HT1080 (cell line): ENCODE results near the gene PFKFB2. TPM values are rescaled to one million over a fixed set of nuclear protein-coding genes. Genes with fewer than 3 reads are reported as not detected.

Source experiments
- DNase-seq: peaks from one replicate; pipeline ENCODE4 v3.0.0-alpha.2; 2015; ENCODE audit warnings: low read depth
- total RNA-seq: library from RNA; depleted of rRNA; stranded (reverse); fragments of >200 nt; shearing (Covaris generic); gene quantifications from 2 replicates; pipeline ENCODE4 v1.2.3, GENCODE V29; 2014

PFKFB2 gene
- total RNA-seq, 1 experiment from 2014 or later, result 0.11 TPM

DNA sequence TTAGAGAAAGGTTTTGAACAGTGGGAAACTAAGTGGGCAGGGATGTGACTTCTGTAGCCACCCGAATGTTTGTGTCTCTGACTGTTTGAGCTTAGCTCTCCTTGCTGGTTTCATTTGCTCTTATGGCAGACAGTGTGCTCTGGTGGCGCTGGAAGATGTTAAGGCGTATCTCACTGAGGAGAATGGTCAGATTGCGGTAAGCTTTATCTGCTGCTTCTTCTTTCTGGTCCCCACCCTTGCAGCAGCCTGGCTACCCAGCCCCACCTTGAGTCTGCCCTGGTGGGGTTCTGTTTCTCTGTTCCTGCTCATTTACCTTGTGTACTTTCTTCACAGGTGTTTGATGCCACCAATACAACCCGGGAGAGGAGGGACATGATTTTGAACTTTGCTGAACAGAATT lies 9.9 kb downstream of the PFKFB2 start:
- no peak for DNase-seq

- DNase-seq, result no peak
Observed at GRCh38 chr1:207064561-207064960, 11.5 kb downstream of the PFKFB2 start.

GRCh38 chr1:207067185-207067584 lies 14.1 kb downstream of the PFKFB2 start:
- DNase-seq, result no peak

DNA sequence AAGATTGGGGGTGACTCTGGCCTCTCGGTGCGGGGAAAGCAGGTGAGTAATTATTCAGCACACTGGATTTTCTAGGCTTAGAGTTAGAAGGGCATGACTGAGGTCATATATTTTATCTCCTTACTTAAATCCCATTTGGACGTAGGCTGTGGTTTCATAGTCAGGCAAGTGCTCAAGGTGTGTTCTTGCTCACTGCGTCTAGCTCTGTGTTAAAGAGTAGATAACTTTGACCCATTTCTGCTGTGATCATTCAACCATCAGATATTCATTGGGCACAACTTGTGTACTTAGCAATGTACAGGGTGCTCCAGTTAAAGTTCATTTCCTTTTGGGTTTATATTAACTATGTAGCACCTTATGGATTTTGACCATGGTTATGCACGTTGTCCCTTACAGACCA lies 14.6 kb downstream of the PFKFB2 start:
- DNase-seq, result no peak

GRCh38 chr1:207069061-207069460 lies 16.0 kb downstream of the PFKFB2 start:
- DNase-seq, result no peak

GRCh38 chr1:207069858-207070506 lies 16.9 kb downstream of the PFKFB2 start:
- DNase-seq, result no peak

DNA sequence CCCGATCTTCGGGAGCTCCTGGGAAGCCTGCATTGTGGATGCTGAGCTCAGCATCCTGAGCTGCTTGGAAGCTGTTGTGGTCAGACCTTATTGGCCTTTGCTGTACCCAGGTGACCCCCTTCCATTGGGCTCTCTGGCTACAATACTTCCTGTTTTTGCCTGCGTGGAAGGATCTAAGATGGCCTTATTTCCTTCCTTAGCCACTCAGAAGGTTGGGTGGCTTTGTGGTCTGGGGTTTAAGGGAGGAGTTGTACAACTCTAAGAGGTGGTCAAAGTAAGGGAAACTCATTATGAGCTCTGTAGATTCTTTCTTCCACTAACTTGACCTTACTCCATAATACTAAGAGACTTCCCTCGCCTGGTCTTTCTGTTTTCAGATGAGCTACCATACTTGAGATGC lies 17.7 kb downstream of the PFKFB2 start:
- no peak for DNase-seq

DNA sequence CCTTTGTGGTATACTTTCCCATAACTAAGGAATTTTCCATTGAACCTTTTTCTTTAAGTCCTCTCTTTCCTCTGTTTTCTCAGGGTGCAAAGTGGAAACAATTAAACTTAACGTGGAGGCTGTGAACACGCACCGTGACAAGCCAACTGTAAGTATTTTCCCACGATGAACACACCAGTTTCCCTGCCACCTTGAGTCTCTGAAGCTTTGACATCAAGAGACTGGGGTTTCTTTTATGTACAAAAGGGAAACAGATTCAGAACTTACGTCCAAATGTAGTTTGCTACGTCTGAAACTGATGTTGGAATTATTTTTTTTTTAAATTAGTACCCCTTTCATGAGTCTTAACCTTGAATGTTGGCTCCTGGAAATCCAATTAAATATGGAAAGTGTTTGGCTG lies 18.4 kb downstream of the PFKFB2 start:
- no peak for DNase-seq

DNA sequence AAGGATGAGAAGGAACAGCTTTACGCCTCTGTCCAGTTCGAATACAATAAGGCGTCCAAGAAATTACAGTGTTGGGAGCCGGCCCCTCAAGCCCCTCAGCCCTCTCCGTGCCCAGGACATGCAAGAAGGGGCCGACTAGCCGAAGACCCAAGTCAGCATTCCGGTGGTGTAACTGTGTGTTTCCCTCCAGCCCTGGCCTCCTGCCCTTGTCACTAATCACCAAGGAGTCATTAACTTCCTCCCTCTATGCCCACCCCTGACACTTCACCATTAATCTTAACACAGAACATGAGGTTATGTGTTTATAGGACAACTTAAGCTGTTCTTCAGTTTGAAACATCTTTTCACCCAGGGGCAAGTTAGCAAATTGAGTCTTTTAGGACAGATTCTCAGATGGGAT lies 19.2 kb downstream of the PFKFB2 start:
- no peak for DNase-seq

GRCh38 chr1:207073906-207074820 lies 21.1 kb downstream of the PFKFB2 start:
- DNase-seq, result peak; percentile 79

DNA sequence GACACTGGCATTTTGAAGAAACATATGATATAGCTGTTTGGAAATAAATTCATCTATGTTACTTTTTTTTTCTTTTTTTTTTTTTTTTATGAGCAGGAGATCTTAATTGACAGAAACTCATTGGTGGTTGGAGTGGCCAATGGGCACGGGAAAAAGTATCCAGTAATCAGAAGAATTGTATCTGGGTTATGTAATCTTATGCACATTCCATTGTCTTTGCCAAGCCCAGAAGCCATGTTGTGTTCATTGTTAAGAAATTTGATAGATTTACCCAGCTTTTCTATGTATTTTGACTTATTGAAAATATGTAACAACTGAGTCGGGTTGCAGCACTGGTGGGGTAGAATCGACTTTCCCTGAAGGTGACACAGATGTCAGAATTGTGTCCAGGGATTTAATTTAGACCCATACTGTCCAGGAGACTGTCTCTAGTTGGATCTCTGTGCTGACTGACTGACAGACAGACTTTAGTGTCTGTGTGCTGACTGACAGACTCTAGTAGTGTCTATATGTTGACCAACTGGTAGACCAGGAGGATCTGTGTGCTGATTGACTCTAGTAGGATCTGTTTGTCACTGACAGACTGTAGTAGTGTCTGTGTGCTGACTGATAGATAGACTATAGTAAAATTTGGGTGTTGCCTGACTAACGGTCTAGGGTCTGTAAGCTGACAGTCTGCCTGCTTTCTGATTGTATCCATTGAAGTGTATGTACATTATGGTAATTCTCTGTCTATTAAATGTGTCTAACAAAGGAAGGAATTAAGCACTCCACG lies 23.3 kb downstream of the PFKFB2 start:
- DNase-seq, result no peak

DNA sequence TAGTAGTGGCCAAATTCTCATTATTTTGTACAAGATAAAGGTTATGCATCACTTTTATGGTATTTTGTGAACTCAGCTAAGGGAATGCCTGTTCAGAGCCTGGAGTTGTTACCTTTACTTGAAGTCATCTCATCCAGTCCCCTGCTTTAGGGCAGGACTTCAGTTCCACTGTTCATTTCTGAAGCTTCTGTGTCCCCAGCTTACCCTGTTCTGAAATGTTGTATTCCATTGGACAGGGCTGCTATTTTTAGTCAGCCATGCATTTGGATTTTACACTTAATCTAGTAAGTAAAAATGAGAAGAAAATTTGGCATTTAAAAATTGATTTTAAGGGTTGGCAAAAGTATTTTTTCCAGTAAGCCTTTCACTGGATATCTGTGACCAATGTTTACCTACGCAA lies 23.9 kb downstream of the PFKFB2 start:
- no peak for DNase-seq

DNA sequence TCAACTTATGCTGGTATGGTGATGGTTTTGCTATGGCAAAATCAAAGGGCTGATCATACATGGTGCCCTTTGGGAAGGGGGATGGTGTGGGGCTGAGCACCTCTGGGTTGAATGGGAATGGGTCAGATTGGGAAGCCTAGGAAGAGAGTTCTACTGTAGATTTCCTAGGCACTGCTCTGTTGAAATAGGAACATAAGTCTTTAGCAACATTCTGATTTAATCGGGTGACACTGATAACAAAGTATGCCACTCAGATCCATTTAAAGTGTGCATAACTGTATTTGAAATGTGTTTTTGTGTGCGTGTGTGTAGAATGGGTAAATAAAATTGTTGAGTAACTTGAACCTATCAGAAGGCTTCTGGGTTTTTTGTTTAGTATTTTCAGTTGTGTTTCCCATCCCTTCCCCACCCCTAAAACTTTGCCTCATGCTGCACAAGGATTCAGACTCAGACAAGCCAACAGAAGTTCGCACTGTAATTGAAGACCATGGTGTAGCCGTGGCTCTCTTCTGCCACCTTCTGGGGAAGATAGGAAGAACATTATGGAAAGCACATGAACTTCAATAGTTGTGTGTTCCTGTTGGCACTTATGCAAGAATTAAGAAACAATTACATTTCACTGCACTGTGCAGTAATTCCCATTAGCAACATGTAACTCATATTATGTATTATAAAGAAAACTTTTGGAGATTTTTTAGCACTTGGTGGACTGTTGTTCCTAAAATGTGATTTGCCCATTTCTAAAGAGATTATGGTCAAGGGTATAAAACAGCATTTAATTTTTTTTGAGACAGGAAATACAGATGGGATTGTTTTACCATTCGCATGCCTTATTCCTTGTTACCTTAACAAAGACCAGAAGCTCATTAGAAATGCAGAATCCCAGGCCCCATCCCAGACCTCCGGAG lies 24.6 kb downstream of the PFKFB2 start:
- peak; percentile 65 for DNase-seq

GRCh38 chr1:207078578-207079132 lies 25.6 kb downstream of the PFKFB2 start:
- no peak for DNase-seq

DNA sequence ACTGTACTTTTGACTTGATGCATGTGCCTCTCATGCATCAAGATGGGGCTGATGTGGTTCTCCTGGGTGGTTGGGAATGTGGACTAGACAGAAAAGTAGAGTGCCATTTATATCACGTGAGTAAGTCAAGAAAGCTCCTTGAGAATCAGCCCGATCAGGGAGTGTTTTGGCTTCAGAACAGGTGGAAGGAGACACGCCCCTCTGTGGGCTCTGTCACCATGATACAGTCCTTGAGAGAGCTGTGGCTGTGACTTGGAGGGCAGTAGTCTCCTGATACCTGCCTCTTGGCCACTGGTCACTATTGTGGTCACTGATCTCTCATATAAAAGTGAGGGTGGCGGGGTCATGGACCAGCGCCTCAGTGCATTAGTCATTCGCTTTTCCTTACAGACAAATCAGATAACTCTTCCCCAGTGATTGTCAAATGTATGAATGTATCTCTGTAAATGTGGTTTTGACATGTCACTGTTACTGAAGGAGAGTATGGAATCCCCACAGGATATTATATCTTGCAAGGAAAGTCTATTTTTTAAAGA lies 26.7 kb downstream of the PFKFB2 start:
- peak; percentile 13 for DNase-seq

DNA sequence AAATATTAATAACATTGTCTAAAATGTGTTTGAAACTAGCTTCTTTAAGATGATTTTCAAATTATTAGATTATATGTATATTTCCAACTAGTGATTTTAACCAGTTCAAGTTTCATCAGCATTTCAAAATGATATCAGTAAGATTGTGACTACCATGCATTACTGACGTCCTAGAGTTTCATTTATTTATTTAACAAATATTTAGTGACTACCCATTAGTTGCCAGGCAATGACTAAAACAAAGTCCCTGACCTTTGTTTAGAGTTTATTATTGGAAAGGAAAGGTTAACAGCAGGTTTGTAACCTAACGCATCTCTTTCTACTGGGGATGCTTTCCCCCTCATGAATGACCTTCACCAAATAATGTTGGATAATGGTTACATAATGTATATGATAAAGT lies 28.0 kb downstream of the PFKFB2 start:
- DNase-seq, result no peak

- DNase-seq, result no peak
Observed at GRCh38 chr1:207081806-207082205, 28.7 kb downstream of the PFKFB2 start.

- DNase-seq, result no peak
Observed at GRCh38 chr1:207084232-207084631, 31.2 kb downstream of the PFKFB2 start.

- peak; percentile 57 for DNase-seq
Observed at GRCh38 chr1:207084701-207085180, 31.7 kb downstream of the PFKFB2 start.

DNA sequence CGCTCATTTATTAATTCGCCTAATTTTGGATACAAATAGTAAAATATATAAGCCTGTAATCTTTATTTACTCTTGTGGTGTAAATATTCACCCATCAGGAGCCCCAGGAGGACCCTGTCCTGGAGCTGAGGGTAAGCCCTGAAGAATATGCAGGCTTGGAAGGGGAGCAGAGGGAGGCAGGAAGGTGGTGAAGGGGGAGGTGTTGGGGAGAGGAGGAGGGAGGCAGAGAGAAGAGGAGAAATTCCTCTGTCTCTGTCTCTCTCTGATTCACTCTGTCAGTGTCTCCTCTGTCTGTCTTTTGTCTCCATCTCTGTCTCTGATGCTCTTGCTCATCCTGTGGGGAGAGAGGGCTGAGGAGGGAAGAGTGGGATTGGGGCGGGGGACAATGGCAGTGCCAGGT lies 32.8 kb downstream of the PFKFB2 start:
- no peak for DNase-seq
